ENCODE data around the gene CNOT1.

GRCh38 chr16:58508671-58509251, 120.9 kb downstream of the CNOT1 start:
- TF ChIP-seq, protein P1, sequence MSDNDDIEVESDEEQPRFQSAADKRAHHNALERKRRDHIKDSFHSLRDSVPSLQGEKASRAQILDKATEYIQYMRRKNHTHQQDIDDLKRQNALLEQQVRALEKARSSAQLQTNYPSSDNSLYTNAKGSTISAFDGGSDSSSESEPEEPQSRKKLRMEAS (IDR thresholded peaks at IDR 0.05), result no peak
- TF ChIP-seq CTCF (IDR thresholded peaks at IDR 0.05; ENCODE audit: low read depth, low read length, missing input control) (no peak), SP1 (IDR thresholded peaks at IDR 0.05) (no peak), TAF1 (conservative IDR thresholded peaks at IDR 0.05) (no peak), YY1 (IDR thresholded peaks at IDR 0.05) (no peak)

Data from liver (tissue), 3 donors.